Right lobe of liver (tissue), 6 donors: ENCODE results near the gene FUT7. TPM values are rescaled to one million over a fixed set of nuclear protein-coding genes. Genes with fewer than 3 reads are reported as not detected.

Source experiments
- ATAC-seq, 4 donors: fragments of 200-7000 bp; cut with Tn5 transposase; one replicate each; pipeline ENCODE4 v1.9.1; 2020; ENCODE audit warnings: mild to moderate bottlenecking in 4 of 4, moderate library complexity in 4 of 4
- DNase-seq, 3 donors: peaks; one replicate each; pipeline ENCODE4 v3.0.0-alpha.2; 2020
- H3K27ac ChIP-seq, 3 donors: fragments of 200-600 bp; one replicate each; pipeline ENCODE4 v1.8.0; 2022
- H3K27me3 ChIP-seq, 2 donors: fragments of 200-600 bp; one replicate each; pipeline ENCODE4 v1.8.0; 2022
- H3K36me3 ChIP-seq, 4 donors: fragments of 200-600 bp; sonication (generic) in 1 of 4; one replicate each; pipeline versions ENCODE4 v1.5.1 to v1.8.0; 2017 to 2022; ENCODE audit warnings: control low read depth in 1 of 4
- H3K4me1 ChIP-seq, 4 donors: fragments of 200-600 bp; sonication (generic) in 1 of 4; one replicate each; pipeline versions ENCODE4 v1.5.1 to v1.8.0; 2017 to 2022; ENCODE audit warnings: control low read depth in 1 of 4
- H3K4me3 ChIP-seq, 3 donors: fragments of 200-600 bp; one replicate each; pipeline ENCODE4 v1.8.0; 2022
- H3K9me3 ChIP-seq, 4 donors: fragments of 200-600 bp; sonication (generic) in 1 of 4; one replicate each; pipeline versions ENCODE4 v1.5.1 to v1.8.0; 2017 to 2022; ENCODE audit warnings: control low read depth in 1 of 4
- POLR2A ChIP-seq: fragments of 450-650 bp; IDR thresholded peaks from one replicate; pipeline ENCODE4 v1.6.1; 2017; ENCODE audit warnings: antibody characterized with exemption, mild to moderate bottlenecking
- WGBS: methylation state at CpG from one replicate; pipeline ENCODE4 v1.1.6; 2018; ENCODE audit warnings: low coverage, low lambda C conversion rate; ENCODE audit not compliant: insufficient coverage; ENCODE audit errors: missing lambda C conversion rate; 5-methylcytosine and 5-hydroxymethylcytosine counted together
- intact Hi-C, 2 donors: fragments of 100-400 bp; cut with DNase I; formaldehyde crosslinking; loops; one replicate each; pipeline versions ENCODE4 v1.11.2 to v1.14.1; 2022
- total RNA-seq, 6 experiments: library from RNA; depleted of rRNA in 2 of 6; stranded (reverse); fragments of >200 nt in 2 of 6; fragmentation: NEBNext Ultra II Directional in 3 of 6; extraction: Animal tissue kit (Norgen Biotek cat#: 25700) in 3 of 6; gene quantifications; one replicate each; pipeline versions ENCODE4 v1.1.0 to v1.2.4, GENCODE V29; 2016 to 2023
- TF ChIP-seq, protein P1 (sequence below), 4 donors: fragments of 200-600 bp in 3 of 4; fragments of 450-650 bp in 1 of 4; IDR thresholded peaks; one replicate each; pipeline versions ENCODE4 v1.5.1 to v1.8.0; 2016 to 2022; ENCODE audit warnings: antibody characterized with exemption in 4 of 4, mild to moderate bottlenecking in 2 of 4
- donor health status: DM: no; HTN: yes; CAD: no.
- donor health status: DM: no; HTN: no; CAD: no.
- donor health status: DM: no; HTN: no; CAD: no.
- donor health status: DM: no; HTN: yes; CAD: no.
- donor health status: DM: no; HTN: yes; CAD: no.

Gene FUT7
- total RNA-seq, 6 experiments from 2014 or later: 0.12 to 0.13 TPM; not detected in 4

DNA sequence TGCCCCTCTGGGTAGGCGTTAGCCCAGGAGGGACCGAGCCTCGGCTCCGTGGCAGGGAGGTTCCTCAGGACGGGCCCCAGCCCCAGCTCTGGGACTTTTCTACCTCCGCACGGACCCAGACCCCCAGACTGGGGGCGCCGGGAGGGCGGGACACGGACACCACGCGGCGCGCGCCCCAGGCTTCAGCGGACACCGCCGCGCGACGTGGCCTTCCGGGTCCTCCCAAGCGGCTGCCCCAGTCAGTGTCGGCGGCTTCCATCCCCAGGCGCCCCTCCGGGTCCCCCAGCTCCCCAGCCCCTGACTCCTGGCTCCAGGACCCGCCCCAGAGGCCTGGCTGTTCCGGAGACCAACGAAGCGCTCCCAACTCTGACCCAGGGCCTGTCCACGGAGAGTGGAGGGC, 46.0 kb downstream of the FUT7 start:
- ATAC-seq (no peak), DNase-seq (no peak)
- no peak for TF ChIP-seq POLR2A
- TF ChIP-seq, protein P1, sequence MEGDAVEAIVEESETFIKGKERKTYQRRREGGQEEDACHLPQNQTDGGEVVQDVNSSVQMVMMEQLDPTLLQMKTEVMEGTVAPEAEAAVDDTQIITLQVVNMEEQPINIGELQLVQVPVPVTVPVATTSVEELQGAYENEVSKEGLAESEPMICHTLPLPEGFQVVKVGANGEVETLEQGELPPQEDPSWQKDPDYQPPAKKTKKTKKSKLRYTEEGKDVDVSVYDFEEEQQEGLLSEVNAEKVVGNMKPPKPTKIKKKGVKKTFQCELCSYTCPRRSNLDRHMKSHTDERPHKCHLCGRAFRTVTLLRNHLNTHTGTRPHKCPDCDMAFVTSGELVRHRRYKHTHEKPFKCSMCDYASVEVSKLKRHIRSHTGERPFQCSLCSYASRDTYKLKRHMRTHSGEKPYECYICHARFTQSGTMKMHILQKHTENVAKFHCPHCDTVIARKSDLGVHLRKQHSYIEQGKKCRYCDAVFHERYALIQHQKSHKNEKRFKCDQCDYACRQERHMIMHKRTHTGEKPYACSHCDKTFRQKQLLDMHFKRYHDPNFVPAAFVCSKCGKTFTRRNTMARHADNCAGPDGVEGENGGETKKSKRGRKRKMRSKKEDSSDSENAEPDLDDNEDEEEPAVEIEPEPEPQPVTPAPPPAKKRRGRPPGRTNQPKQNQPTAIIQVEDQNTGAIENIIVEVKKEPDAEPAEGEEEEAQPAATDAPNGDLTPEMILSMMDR (IDR thresholded peaks at IDR 0.05): no peak
- Histone ChIP-seq H3K4me3 (no peak overlapping the region), H3K36me3 (no peaks in the 10 kb centered on the region), H3K4me1 (no peaks in the 10 kb centered on the region), H3K27me3 (no peaks in the 10 kb centered on the region), H3K27ac (no peak overlapping the region), H3K9me3 (no peaks in the 10 kb centered on the region)
- intact Hi-C loops: no loop called here
- WGBS: 35% methylated on average over 22 of the region's 33 CpGs

DNA sequence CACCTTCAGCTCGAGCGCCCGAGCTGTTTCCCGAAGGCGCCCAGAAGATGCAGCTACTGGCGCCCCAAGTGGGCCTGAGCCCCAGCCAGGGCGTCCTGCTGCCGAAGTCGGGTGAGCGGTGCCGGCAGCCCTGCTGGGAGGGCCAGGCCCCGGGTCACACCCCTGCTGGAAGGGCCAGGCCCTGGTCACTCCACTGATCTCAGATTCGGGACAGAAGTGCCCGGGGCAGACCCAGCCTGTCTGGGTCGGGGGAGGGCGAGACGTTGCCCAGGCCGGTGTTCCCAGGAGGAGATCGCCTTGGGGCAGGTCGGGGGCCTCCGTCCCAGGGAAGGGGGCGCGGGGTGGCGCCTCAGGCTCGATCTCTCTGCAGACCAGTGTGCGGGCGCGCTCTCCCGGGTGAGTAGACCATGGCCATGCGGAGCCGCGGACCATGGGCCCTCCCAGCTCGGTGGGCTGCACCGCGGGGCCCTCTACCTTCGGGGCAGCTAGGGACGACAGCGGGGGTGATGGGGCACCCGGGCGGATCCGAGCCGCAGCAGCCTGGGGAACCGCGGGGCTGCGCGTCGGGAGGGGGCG, 46.8 kb downstream of the FUT7 start:
- WGBS: 26% methylated on average over 12 of the region's 48 CpGs
- DNase-seq (no peak), ATAC-seq (no peak)
- TF ChIP-seq, protein P1 (IDR thresholded peaks at IDR 0.05): no peak
- TF ChIP-seq POLR2A: no peak
- Histone ChIP-seq H3K9me3 (no peaks in the 10 kb centered on the region), H3K27me3 (no peaks in the 10 kb centered on the region), H3K27ac (no peak overlapping the region), H3K36me3 (no peaks in the 10 kb centered on the region), H3K4me1 (no peaks in the 10 kb centered on the region), H3K4me3 (no peak overlapping the region)
- intact Hi-C loops: no loop called here

DNA sequence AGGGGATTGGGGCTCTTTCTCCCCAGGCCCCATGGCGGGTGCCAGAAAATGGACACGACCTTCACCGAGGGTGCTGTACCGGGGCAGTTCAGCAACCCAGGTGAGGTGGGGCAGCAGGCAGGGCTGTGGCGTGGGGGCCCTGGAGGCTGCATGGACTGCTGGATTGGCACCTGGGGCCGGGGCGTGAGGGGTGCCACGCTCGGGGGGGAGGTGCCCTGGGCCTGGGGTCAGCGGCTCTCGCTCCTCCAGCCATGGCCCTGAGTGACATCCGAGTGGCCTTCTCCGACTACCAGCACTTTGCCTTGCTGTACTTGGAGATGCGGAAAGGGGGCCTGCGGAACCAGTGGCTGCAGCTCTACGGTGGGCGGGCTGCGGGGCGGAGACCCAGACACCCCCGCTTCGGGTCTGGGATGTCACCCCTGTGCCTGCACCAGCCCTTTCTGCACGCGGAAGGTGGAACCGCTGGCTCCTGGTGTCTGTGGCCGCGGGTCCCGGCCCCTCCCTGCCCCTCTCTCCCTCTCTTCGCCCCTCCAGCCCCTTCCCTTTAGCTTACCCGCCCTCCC, 47.3 kb downstream of the FUT7 start:
- DNase-seq: no peak
- H3K9me3 ChIP-seq: no peaks in the 10 kb centered on the region
- H3K4me1 ChIP-seq: no peaks in the 10 kb centered on the region
- H3K4me3 ChIP-seq: no peak overlapping the region
- H3K36me3 ChIP-seq: no peaks in the 10 kb centered on the region
- no peak for ATAC-seq
- H3K27me3 ChIP-seq: no peaks in the 10 kb centered on the region
- no peak overlapping the region for H3K27ac ChIP-seq
- WGBS: 44% methylated on average over 17 of the region's 29 CpGs
- intact Hi-C loops: no loop called here
- no peak for TF ChIP-seq POLR2A
- TF ChIP-seq, protein P1 (IDR thresholded peaks at IDR 0.05): no peak

DNA sequence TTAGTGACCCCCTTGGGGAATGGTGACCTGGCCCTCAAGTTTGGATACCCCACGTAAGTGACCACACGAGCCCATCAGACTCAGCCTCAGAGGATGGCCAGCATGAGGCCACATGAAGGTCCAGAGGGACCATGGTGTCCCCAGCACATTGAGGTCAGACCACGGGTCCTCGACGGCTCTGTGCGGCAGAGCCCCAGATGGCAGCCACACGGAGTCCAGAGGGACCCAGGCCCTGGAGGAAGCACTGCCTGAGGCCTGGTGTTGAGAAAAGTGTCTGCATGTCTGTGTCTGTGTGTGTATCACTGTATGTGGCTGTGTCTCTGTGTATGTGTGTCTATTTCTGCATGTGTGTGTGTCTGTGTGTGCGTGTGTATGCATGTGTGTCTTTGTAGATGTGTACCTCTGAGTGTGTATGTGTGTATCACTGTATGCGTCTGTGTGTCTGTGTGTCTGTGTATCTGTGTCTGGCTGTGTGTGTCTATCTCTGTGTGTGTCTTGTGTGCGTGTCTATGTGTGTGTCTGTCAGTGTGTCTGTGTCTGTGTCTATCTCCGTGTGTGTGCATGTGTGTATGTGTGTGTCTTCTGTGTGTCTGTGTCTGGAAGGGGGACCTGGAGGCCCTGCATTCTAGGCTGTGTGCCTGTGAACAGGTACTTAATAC, 48.1 kb downstream of the FUT7 start:
- no peaks in the 10 kb centered on the region for H3K27me3 ChIP-seq
- H3K4me1 ChIP-seq: no peaks in the 10 kb centered on the region
- no peak for ATAC-seq
- WGBS: 63% methylated on average over 3 of the region's 11 CpGs
- no peak overlapping the region for H3K27ac ChIP-seq
- TF ChIP-seq, protein P1 (IDR thresholded peaks at IDR 0.05): no peak
- no peak for TF ChIP-seq POLR2A
- no peak for DNase-seq
- no peaks in the 10 kb centered on the region for H3K36me3 ChIP-seq
- no peaks in the 10 kb centered on the region for H3K9me3 ChIP-seq
- no peak overlapping the region for H3K4me3 ChIP-seq
- intact Hi-C loops: no loop called here
